Panc1 (cell line): ENCODE data around the gene COL5A1. TPM values are rescaled to one million over a fixed set of nuclear protein-coding genes. Genes with fewer than 3 reads are reported as not detected.

Source experiments
- ATAC-seq: fragments of 200-7000 bp; cut with Tn5 transposase; 2 replicates; pipeline ENCODE4 v1.9.1; 2020; ENCODE audit warnings: mild to moderate bottlenecking, moderate library complexity
- BruUV-seq: library from RNA; stranded (reverse); fragments of 400-500 nt; replicated peaks from 2 replicates; lab custom pipeline; 2021; lab: Mats Ljungman, UMichigan
- CTCF ChIA-PET: fragments of 300-600 bp; sonication (Branson Sonifier 250); formaldehyde crosslinking; loops from one replicate; lab custom pipeline; 2022; ENCODE audit warnings: antibody characterized with exemption; lab: Charles Lee
- POLR2A ChIA-PET: fragments of 300-600 bp; sonication (Branson Sonifier 250); formaldehyde crosslinking; loops from one replicate; lab custom pipeline; 2022; ENCODE audit warnings: antibody characterized with exemption; lab: Charles Lee
- DNase-seq: peaks from one replicate; pipeline ENCODE4 v3.0.0-alpha.2; 2010; ENCODE audit warnings: low read depth, low spot score
- H3K27ac ChIP-seq: 2 replicates; pipeline ENCODE4 v1.5.1; 2011; ENCODE audit warnings: mild to moderate bottlenecking, low read length, inconsistent platforms
- H3K27me3 ChIP-seq: fragments of 200-500 bp; sonication (Bioruptor generic); 2 replicates; pipeline ENCODE4 v1.6.0; 2014; ENCODE audit warnings: low read length, inconsistent platforms; ENCODE audit not compliant: control insufficient read depth, insufficient read depth
- H3K36me3 ChIP-seq: fragments of 200-500 bp; sonication (Bioruptor generic); 2 replicates; pipeline ENCODE4 v1.5.1; 2014; ENCODE audit warnings: inconsistent platforms, mild to moderate bottlenecking, low read length, moderate library complexity; ENCODE audit not compliant: control insufficient read depth, insufficient read depth
- H3K4me1 ChIP-seq: 2 replicates; pipeline ENCODE4 v1.5.1; 2011; ENCODE audit warnings: inconsistent platforms, mild to moderate bottlenecking, low read length, moderate library complexity; ENCODE audit not compliant: control insufficient read depth, insufficient read depth
- H3K4me3 ChIP-seq, 2 experiments: 2 replicates each; pipeline ENCODE4 v1.5.1; 2011 to 2012; ENCODE audit warnings: low read depth in 2 of 2, low read length in 2 of 2, mild to moderate bottlenecking in 2 of 2, inconsistent platforms in 1 of 2, moderate library complexity in 1 of 2
- H3K9me3 ChIP-seq: fragments of 200-500 bp; sonication (Bioruptor generic); 2 replicates; pipeline ENCODE4 v1.5.1; 2014; ENCODE audit warnings: low read depth, mild to moderate bottlenecking, inconsistent platforms, low read length, moderate library complexity; ENCODE audit not compliant: control insufficient read depth, insufficient read depth
- CTCF ChIP-seq: fragments of 450-650 bp; IDR thresholded peaks from 2 replicates; pipeline ENCODE4 v1.5.1; 2017; ENCODE audit warnings: mild to moderate bottlenecking
- POLR2AphosphoS5 ChIP-seq: IDR thresholded peaks from 2 replicates; pipeline ENCODE4 v1.6.1; 2012; ENCODE audit warnings: mild to moderate bottlenecking, low read depth, low read length, moderate library complexity
- REST ChIP-seq, 2 experiments: IDR thresholded peaks; 2 replicates each; pipeline ENCODE4 v1.6.1; 2011 to 2012; ENCODE audit warnings: low read depth in 2 of 2, control low read depth in 1 of 2, low read length in 1 of 2, mild to moderate bottlenecking in 1 of 2, moderate library complexity in 1 of 2; ENCODE audit not compliant: insufficient read depth in 1 of 2
- SIN3A ChIP-seq: IDR thresholded peaks from 2 replicates; pipeline ENCODE4 v1.6.1; 2012; ENCODE audit warnings: low read depth, mild to moderate bottlenecking, low read length, moderate library complexity, borderline replicate concordance; ENCODE audit not compliant: insufficient read depth
- TCF7L2 ChIP-seq: IDR thresholded peaks from 2 replicates; pipeline ENCODE4 v1.6.1; 2011; ENCODE audit warnings: mild to moderate bottlenecking, low read depth, low read length, inconsistent platforms
- in situ Hi-C: cut with HindIII; loops from 2 replicates; pipeline ENCODE4 v1.10.0; 2016; ENCODE audit warnings: low sequenced_read_pairs, low pct_unique_long_range_greater_than_20kb
- intact Hi-C: fragments of 100-400 bp; cut with micrococcal nuclease; formaldehyde crosslinking; loops from one replicate; pipeline ENCODE4 v1.10.0; 2022; ENCODE audit not compliant: unreplicated experiment
- total RNA-seq: library from RNA; stranded (reverse); gene quantifications from one replicate; pipeline ENCODE4 v1.2.1, GENCODE V29; 2021; ENCODE audit not compliant: unreplicated experiment

COL5A1 gene
- total RNA-seq, 1 experiment from 2014 or later, result 5.7 TPM

GRCh38 chr9:134833294-134833880 lies 191.8 kb downstream of the COL5A1 start:
- H3K27ac ChIP-seq, result no peak overlapping the region
- intact Hi-C loops (no loop called here), in situ Hi-C loops (no loop called here)
- no peaks in the 10 kb centered on the region for H3K36me3 ChIP-seq
- ATAC-seq (no peak), DNase-seq (no peak)
- BruUV-seq, result no TSS peak
- no peaks in the 10 kb centered on the region for H3K27me3 ChIP-seq
- POLR2A ChIA-PET, result no interaction called here
- no peaks in the 10 kb centered on the region for H3K9me3 ChIP-seq
- H3K4me1 ChIP-seq, result no peaks in the 10 kb centered on the region
- CTCF ChIA-PET, result no interaction called here
- TF ChIP-seq TCF7L2 (no peak), CTCF (no peak), SIN3A (no peak), REST (IDR thresholded peaks at IDR 0.05; ENCODE audit: insufficient read depth in 1 of 2, low read depth in 2 of 2, low read length in 1 of 2) (no peak), POLR2AphosphoS5 (no peak)
- no peak overlapping the region for H3K4me3 ChIP-seq

GRCh38 chr9:134834217-134834956 lies 192.8 kb downstream of the COL5A1 start:
- TF ChIP-seq CTCF (no peak), SIN3A (no peak), POLR2AphosphoS5 (no peak), REST (IDR thresholded peaks at IDR 0.05; ENCODE audit: insufficient read depth in 1 of 2, low read depth in 2 of 2, low read length in 1 of 2) (no peak), TCF7L2 (no peak)
- intact Hi-C loops, result no loop called here
- ChIA-PET CTCF (no interaction called here), POLR2A (no interaction called here)
- H3K27me3 ChIP-seq, result no peaks in the 10 kb centered on the region
- H3K36me3 ChIP-seq, result no peaks in the 10 kb centered on the region
- DNase-seq (no peak), ATAC-seq (no peak)
- no peaks in the 10 kb centered on the region for H3K4me1 ChIP-seq
- no peaks in the 10 kb centered on the region for H3K9me3 ChIP-seq
- in situ Hi-C loops, result no loop called here
- H3K27ac ChIP-seq, result no peak overlapping the region
- no TSS peak for BruUV-seq
- no peak overlapping the region for H3K4me3 ChIP-seq
